Measurements from ENCODE around the gene JUND.

JUND gene

GRCh38 chr19:18233224-18233825, 48.1 kb downstream of the JUND start:
- no peak for DNase-seq

- DNase-seq = no peak
Measured at GRCh38 chr19:18232540-18233223, 48.7 kb downstream of the JUND start.

DNA sequence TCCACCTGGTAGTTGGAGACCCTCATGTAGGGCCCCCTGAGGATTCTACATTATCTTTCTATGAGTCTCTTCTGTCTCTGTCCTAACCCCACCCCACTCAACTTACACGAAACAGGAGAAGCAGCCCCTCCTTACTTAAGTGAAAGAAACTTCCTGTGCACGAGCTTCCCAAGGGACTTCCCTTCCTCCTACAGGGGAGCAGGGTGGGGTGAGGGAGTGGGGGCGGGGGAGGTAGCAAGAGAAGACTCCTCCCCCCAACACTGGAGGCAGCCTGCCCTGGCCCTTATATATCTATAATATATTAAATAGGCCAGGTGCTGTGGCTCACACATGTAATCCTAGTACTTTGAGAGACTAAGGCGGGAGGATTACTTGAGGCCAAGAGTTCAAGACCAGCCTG, 49.6 kb downstream of the JUND start:
- no peak for DNase-seq

GRCh38 chr19:18230941-18231734, 50.3 kb downstream of the JUND start:
- no peak for DNase-seq

- DNase-seq = no peak
Measured at GRCh38 chr19:18229915-18230314, 51.5 kb downstream of the JUND start.
